Measurements from ENCODE around the gene GPC6.

The GPC6 gene

DNA sequence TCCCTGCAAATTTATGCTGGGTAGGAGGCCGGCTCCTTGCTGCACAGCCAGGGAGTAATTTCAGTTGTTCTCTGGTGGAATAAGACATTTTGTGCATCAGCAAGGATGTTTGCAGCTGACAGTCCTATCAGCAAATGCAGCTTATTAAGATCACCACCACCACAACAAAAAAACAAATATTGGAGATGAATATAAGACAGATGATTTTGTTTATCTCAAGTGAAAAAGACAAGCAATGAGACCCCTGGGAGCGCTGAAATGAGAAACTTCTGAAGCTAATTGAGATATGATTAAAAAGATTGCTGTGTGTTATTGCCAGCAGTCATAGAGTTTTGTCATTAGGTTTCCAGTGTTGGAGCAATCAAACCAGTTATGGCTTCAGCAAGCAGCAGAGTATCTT lies 505.6 kb downstream of the GPC6 start:
- DNase-seq (ENCODE audit: low read depth in 2 of 2): no peak

DNA sequence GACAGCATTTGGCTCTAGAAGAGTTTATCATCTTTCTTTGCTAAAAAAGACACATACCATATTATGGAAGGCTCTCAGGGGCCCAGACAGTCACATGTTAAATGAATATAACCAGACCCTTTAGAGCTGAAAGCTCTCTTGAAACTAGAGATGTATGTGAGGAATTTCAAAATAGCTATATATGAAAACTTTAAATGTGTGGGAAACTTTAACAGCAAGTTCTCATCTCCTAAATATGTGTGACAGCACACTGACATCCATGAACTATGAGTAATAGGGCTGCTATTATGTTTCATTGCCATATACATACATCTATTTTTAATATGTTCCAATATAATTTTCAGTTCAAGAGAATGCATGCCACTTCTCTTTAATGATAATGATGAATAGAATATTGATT lies 509.5 kb downstream of the GPC6 start:
- no peak for DNase-seq (ENCODE audit: low read depth in 2 of 2)

DNA sequence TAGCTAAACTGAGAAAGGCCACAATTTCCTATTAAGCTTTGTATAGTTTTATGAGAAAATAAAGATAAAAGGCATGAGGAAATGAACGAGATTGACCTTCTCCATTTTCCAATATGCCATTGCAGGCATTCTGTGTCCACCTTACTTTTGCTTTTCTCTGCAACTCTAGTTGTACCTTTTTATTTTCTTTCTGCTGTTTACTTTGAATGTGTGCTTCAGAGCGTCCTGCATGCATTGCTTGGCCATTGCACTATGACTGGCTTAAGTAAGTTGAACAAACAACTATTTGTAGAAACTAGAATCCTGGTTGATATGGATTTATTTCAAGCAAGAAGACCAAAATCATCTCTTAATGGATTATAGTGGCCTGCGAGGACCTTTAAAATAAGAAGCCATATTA lies 510.3 kb downstream of the GPC6 start:
- no peak for DNase-seq (ENCODE audit: low read depth in 2 of 2)

DNA sequence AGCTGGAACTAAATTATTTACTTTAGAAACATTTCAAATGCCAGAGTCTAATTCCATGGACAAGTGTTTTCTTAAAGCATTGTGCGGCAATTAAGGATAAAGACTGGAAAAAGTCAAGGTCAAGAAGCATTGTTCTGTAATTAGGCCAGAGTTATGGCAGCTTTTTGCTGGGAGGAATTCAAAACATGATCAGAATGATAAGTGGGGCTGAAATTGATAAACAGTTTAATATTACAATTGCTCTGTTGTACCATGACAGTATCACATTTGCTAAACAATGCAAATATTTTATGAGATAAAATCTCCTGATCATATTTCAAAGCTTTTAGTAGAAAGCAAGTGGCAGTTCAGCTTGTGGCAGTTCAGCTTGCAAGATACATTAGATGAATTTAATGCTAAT lies 513.7 kb downstream of the GPC6 start:
- DNase-seq (ENCODE audit: low read depth in 2 of 2): no peak

DNA sequence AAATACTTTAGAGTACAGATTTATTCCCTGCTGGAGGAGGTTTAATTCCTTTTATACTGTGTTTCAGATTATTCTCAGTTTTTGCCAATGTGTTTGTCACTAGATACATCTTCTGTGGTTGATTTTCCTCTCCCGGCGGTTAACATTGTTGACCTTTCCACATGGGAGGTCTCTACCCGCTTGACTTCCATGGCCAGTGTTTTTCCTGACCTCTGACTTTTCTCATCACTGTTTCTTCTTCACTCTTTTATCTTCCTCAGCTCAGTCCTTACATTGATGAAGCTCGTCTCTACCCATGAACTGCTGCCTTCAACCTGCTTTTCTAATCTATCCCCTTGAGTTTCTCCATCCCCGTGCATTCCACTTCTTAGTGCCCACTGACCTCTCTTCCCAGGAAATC lies 517.4 kb downstream of the GPC6 start:
- no peak for DNase-seq (ENCODE audit: low read depth in 2 of 2)

DNA sequence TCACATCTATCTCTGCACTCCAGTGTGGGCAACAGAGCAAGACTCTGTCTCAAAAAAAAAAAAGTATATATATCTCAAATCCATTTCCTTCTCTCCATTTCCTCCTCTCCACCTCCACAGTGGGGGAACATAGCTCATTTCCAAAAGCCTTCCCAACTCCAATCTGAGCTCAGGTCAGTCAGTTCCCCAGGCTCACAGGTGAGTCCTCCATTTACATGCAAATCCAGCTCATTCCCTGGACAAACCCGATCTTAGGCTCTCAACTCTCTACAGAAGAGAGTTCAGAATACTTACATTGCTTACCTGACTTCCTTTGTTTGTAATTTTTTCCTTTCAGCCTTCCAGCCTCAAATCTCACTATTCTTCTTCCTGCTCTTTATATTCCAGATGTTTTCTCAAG lies 518.3 kb downstream of the GPC6 start:
- DNase-seq (ENCODE audit: low read depth in 2 of 2): no peak

DNA sequence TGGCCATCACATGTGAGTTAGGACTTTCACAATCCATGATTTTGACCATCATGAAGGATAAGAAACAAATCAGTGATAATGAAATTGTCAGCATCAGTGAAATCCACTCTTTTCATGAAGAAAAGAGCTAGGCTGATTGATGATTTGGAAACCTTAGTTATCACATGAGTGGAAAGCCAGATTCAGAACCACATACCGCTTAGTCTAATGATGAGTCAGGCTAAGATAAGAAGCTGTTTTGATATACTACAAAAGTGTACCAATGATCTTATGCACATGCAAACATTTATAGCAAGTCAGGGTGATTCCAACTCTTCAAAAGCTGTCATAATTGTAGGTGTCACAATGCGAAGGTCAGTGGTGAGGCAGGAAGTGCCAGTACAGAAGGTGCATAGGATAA lies 519.3 kb downstream of the GPC6 start:
- no peak for DNase-seq (ENCODE audit: low read depth in 2 of 2)

DNA sequence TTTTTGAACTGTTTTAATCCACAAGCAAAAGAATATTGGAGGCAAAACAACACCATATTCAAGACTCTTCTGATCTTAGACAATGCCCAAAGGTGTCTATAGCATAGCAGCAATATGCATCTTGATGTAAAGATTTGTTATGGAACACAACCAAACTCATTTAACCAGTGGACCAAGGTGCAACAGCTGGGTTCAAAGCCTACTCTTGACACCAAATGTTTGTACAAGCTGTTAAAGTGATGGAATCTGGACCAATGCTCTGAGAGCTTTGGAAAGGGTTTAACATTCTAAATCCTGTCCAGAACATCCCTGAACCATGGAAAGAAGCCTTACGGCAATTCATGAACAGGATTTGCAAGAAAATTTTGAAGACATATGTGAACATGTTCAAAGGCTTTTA lies 520.0 kb downstream of the GPC6 start:
- no peak for DNase-seq (ENCODE audit: low read depth in 2 of 2)

DNA sequence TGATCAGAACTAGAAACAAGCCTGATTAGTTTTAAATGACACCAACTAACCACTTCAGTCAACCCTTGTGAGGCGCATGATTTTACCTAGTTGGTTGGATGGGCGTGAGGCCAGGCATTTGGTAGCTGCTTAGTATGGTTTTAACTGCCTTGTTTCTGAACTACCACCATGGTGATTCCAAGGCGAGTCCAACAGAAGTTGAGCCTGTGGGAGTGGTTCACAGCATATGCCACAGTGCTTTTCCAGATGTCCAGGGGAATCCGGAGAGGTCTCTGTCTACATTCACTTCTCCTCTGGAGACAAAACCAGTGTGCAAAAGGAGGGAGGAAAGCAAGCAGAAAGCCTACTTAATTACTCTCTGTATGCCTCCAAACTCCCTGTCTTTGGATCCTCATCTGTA lies 524.1 kb downstream of the GPC6 start:
- no peak for DNase-seq (ENCODE audit: low read depth in 2 of 2)

DNA sequence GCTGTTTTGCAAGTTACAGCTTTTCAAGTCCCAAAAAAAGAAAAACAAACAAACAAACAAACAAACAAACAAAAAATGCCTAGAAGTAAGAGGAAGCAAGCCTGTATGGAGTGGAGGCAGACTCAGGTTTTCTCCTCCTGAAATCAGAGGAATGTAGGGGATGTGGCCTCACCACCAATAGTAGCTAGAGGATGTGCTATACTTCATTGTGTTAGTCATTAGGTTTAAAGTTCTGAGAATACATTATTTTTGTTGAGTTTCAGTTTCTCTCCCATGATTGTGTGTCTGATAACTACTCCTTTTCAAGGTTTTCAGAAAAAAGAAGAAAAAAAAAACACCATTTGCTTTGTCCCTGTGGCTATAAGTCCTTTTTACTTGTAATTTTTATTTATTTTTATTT lies 524.5 kb downstream of the GPC6 start:
- DNase-seq (ENCODE audit: low read depth in 2 of 2): no peak

DNA sequence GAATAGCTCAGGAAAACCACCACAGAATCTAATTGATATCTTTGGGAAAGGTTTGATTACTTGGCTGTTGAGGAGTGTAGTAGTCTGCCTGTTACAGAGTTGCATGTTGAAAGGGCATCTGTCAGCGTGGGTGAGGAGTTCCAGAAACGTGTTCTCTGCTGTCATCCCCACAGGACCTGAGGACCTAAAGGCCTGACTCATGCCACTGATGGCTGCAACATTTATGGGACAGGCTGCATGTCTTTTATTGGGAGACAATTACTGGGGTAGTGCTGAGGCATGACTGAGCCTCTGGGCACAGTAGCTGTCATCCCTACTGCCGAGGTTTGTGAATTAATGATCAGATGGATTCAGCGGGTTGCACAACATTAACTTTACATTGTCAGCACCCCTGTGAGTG lies 525.9 kb downstream of the GPC6 start:
- DNase-seq (ENCODE audit: low read depth in 2 of 2): no peak

DNA sequence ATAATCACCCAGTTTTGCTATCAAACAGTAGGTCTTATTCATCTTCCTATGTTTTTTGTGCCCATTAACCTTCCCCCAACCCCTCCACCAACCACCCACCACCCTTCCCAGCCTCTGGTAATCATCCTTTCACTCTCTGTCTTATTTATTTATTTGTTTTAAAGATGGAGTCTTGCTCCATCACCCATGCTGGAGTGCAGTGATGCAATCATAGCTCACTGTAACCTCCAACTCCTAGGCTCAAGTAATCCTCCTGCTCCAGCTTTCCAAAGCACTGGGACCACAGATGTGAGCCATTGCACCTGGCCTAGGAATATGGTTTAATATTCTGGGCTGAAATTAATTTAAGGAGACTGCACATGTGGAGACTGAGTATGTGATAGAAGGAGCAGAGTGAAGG lies 527.0 kb downstream of the GPC6 start:
- no peak for DNase-seq (ENCODE audit: low read depth in 2 of 2)

DNA sequence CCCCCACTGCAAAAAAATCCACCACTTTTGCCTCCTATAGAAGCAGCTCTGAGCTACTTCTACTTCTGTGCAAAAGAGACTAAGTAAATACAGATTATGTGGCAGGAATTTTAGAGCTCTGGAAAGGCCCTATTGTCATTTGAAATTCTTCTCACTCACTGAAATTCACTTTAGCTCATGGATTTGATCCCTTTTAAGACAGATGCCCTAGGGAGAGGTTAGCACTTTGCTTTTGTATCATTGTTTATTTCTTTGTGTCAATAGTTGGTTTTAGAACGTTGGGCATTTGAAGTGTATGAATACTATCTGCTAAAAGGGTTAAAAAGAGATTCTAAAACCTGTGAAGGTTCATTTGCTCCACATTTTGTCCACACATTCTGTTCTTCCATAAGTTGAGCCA lies 528.7 kb downstream of the GPC6 start:
- no peak for DNase-seq (ENCODE audit: low read depth in 2 of 2)

DNA sequence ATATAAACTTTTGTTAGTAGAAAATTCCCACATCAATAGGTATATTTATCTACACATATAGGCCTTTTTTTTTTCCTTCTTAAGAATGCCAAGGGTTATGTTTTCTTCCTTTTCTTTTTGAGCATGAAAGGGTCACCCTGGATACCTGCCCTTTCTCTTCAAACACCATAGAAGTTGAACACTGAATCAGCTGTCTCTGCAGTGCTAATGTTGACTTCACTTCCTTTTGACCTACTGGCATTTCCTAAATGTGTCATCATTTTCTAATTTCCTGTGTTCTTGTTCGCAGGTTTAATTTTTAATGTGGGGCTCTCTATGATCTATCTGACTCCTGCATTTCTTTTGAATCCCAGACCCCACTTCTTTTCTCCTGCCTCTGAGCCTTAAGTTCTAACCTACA lies 532.0 kb downstream of the GPC6 start:
- no peak for DNase-seq (ENCODE audit: low read depth in 2 of 2)

DNA sequence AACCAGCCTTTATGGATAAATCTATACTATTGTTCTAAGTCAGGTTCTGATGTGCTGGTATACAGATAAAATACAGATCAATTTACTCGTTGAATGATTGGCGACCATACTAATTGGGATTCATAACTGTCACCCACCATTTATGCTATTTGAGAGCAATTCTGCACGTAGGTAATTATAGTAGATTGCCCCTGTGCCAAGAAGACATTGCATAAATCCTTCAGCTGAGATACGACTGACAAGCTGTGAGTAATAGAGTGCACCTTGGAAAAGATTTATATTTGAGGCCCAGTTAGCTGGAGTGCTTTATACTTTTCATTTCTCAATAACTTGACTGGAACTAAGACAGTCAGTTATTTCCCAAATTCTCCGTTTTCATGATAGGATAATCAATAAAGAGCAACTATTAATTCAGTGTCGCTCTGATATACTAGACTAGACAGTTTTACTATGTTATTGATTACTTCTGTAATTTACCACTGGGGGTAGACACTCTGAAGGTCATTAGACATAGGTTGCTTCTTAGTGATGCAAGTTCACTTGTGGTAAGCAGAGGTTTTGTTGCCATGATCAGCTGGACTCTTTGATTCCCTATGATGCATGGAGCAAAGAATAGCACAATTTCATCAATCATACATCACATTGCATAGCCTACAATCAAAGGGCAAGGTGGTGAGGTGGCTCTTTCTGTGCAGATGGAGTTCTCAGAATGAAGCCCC lies 536.3 kb downstream of the GPC6 start:
- no peak for DNase-seq (ENCODE audit: low read depth in 2 of 2)

DNA sequence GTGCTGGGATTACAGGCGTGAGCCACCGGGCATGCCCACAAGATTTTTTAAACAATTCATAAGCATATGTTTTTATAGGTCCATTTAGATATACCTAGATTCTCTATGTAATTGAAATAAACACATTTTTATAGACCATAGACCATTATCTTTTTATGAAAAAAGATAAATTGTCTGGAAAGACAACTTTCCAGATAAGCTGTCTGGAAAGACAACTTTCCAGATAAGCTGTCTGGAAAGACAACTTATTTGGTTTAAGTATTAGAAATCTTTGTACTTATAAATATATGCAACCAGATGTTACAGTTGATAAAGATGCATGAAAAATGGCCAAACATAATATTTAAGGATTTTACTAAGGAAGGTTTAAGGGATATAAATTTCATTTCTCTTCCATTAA lies 538.5 kb downstream of the GPC6 start:
- no peak for DNase-seq (ENCODE audit: low read depth in 2 of 2)

DNA sequence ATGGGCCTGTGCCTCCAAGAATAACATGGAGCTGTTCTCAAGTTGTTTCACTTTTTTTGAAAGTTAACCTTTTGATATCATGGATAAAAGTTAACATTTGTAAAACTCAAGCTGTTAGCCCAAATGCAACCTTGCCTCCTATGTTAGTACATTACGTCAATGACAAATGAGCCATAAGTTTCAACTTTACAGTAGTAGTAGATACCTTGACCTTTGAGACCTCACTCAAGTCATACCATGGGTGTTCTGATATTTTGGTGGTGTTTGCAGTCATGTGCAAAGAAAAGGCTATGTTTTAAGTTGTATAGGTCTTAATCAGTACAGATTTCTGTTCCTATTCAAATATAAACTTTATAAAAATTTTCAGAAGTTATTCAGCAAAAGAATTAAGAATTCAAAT lies 539.2 kb downstream of the GPC6 start:
- DNase-seq (ENCODE audit: low read depth in 2 of 2): no peak

DNA sequence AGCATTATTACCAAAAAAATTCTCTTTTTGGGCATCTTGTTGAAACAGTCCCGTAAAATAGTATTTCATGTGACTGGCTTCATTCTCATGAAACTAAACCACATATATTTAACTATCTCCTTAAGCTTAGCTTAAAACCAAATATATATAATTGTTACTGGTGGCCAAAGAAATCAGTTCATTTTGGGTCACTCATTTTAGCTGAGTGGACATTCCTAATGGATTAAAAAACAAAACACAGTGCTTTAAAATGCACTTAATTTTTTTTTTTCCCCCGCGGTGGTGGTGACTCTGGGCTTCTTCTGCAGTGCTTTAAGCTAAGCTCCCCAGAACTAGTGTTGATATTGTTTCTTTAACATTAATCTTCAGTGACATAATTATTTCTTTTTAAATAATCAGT lies 540.1 kb downstream of the GPC6 start:
- no peak for DNase-seq (ENCODE audit: low read depth in 2 of 2)

DNA sequence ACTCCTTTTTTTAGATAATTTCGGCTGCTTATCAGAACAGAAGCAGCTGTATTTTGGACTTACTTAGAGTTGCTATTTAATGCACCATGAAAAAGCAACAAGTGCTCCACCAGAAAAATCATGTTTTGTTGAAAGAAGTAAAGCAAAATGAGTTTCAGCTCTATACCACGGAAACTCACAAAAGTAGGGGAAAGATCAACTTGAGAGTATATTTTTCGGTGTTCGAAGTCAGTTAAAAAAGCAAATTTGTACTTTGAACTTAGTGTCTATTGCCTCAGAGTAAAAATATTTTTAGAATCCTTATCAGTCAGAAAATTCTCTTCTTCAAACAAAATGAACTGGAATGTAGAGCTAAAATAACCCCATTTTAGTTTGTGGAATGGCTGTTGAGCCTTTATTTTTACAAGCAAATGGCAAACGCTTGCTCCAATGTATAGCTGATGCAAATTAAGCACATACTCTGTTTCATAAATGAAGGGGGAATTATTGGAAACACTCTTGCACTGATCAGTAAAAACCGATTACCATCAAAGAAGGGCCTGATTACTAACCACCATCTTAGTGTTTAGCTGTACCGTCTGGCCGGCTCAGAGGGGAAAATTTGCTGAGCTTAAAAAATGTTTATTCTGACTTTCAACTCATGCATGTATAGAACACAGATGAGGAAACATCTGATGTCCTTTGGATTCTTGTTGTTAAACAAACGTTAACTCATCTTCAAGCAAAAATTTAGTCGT lies 540.7 kb downstream of the GPC6 start:
- DNase-seq (ENCODE audit: low read depth in 2 of 2): no peak

DNA sequence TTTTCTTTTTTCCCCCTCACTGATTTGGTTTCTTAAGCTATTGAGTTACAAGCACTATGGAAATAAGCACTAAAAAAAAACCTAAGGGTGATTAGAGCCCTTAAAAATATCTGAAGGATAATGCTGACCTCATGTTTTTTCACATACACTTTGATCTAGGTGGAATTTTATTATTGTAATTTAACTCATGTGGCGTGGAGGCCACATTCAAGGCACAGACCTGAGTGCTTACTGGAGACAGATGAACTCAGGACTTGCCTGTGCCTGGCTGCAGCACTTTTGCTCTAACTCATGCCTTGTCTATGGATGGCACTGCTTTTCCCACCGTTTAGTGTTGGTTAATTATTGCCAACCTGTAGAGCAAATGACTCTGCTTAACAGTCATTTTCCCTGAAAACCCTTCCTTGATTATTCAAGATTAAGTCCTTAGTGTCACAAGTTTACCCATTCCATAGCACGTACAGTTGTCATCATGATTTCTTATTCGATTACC lies 541.4 kb downstream of the GPC6 start:
- DNase-seq (ENCODE audit: low read depth in 2 of 2): no peak

DNA sequence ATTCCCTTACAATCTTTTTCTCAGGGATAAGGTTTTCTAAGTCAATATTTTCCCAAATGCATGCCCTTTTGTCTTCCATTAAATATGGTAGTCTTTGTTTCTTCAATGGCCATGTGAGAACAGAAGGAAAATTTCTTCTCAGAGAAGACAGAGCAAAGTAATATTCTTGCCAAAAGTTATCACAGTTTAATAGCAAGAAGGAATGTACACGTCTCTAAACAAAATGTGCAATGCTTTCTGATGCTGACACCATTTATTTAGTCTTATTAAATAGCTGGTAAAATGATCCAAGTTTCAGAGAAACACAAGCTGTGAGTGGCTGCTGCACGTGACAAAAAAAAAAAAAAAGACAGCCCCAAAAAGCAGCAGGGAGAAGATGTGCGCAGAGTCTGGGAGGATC lies 542.5 kb downstream of the GPC6 start:
- no peak for DNase-seq (ENCODE audit: low read depth in 2 of 2)

DNA sequence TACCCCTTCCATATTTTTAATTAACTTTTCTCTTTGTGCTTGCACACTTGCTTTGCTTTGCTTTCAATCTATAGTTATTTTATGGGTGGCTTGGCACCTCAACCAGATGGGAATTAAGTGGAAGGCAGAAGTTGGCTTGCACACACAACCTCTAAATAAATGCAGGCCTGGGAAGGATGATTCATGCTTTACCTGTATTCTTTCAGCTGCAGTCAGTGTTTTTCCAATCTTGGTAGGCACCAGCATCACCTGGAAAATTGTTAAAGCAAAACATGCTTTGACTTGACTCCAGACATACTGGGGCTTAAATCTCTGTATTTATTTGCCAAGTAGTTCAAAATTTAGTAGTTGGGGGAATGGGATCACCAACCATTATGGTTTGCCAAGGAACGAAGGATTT lies 543.0 kb downstream of the GPC6 start:
- DNase-seq (ENCODE audit: low read depth in 2 of 2): no peak

DNA sequence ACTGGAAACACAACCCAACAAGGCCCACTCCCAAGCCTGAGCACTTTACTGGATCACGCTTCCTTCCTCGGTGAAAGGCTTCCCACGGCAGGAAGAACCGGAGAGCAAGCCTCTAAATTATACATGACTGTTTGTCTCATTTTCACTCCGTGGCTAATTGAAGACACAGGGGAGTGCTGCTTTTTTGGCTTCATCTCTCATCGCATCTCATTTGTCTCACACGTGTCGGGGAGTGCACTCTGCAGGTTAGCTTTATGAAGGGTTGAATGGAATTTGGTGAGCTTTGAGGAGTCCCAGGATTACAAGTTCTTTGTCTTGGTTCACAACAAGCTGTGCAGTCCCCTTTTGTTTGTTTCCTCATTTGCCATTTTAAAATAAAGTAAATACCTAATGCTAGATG lies 544.6 kb downstream of the GPC6 start:
- DNase-seq (ENCODE audit: low read depth in 2 of 2): no peak

DNA sequence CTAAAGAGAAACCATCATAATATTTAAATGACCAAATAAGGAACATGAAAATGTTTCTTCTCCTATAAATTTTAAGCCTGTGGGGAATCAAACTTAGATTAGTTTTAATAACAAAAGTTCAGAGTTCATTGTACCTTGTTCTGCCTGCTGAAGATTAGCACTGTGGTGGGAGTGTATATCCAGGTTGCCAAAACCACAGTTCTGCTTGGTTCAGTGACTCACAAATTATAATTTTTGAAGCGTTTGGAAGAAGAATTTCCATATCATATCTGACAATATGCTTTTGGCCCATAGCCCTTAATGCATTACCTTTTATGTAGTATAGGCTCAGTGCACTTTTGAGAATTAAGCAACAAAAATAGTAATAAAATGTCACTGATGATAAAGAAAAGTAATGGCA lies 545.2 kb downstream of the GPC6 start:
- DNase-seq (ENCODE audit: low read depth in 2 of 2): no peak
